WTC11 (cell line): ENCODE results near the gene CUL4A. TPM values are rescaled to one million over a fixed set of nuclear protein-coding genes. Genes with fewer than 3 reads are reported as not detected.

Source experiments
- ATAC-seq: fragments of 200-7000 bp; cut with Tn5 transposase; 2 replicates; pipeline ENCODE4 v1.10.0; 2021; ENCODE audit warnings: mild to moderate bottlenecking, moderate library complexity
- CTCF ChIA-PET: fragments of 300-600 bp; sonication (Branson Sonifier 250); formaldehyde crosslinking; loops from one replicate; lab custom pipeline; 2021; ENCODE audit warnings: antibody characterized with exemption; lab: Charles Lee
- POLR2A ChIA-PET: fragments of 350-600 bp; sonication (Branson Sonifier 250); formaldehyde crosslinking; loops from one replicate; lab custom pipeline; 2021; ENCODE audit warnings: antibody characterized with exemption; lab: Charles Lee
- DNase-seq: peaks from one replicate; pipeline ENCODE4 v3.0.0; 2021; ENCODE audit warnings: low spot score
- H3K27ac Mint-ChIP-seq: 2 replicates; pipeline ENCODE4 v1.8.0; 2021; ENCODE audit warnings: mixed read lengths
- H3K27me3 Mint-ChIP-seq: 2 replicates; pipeline ENCODE4 v1.8.0; 2021; ENCODE audit warnings: low read depth, mild to moderate bottlenecking, moderate library complexity, mixed read lengths
- H3K36me3 Mint-ChIP-seq: 2 replicates; pipeline ENCODE4 v1.8.0; 2021; ENCODE audit warnings: mixed read lengths
- H3K4me1 Mint-ChIP-seq: 2 replicates; pipeline ENCODE4 v1.8.0; 2022; ENCODE audit warnings: mixed read lengths
- H3K4me3 Mint-ChIP-seq: 2 replicates; pipeline ENCODE4 v1.8.0; 2021; ENCODE audit warnings: mild to moderate bottlenecking, moderate library complexity, mixed read lengths
- H3K9me3 Mint-ChIP-seq: 2 replicates; pipeline ENCODE4 v1.8.0; 2021; ENCODE audit warnings: mixed read lengths
- EMX1 ChIP-seq: fragments of 250-450 bp; sonication (Bioruptor Pico); IDR thresholded peaks from 2 replicates; pipeline ENCODE4 v1.8.0; 2021; ENCODE audit warnings: mild to moderate bottlenecking
- FOXJ3 ChIP-seq: sonication (generic); formaldehyde crosslinking; IDR thresholded peaks from 2 replicates; pipeline ENCODE4 v1.9.0; 2021; ENCODE audit warnings: missing genetic modification reagents, mild to moderate bottlenecking, borderline replicate concordance
- GRHL2 ChIP-seq: fragments of 250-450 bp; sonication (Bioruptor Pico); IDR thresholded peaks from 2 replicates; pipeline ENCODE4 v1.8.0; 2022; ENCODE audit warnings: mild to moderate bottlenecking, moderate library complexity; ENCODE audit not compliant: insufficient replicate concordance, severe bottlenecking
- SMAD4 ChIP-seq: sonication (generic); formaldehyde crosslinking; IDR thresholded peaks from 2 replicates; pipeline ENCODE4 v1.8.0; 2022; ENCODE audit warnings: mild to moderate bottlenecking, missing genetic modification reagents
- TP53 ChIP-seq: sonication (generic); formaldehyde crosslinking; IDR thresholded peaks from 2 replicates; pipeline ENCODE4 v1.8.1; 2023; ENCODE audit warnings: mild to moderate bottlenecking, missing genetic modification reagents
- ZNF219 ChIP-seq: sonication (generic); formaldehyde crosslinking; IDR thresholded peaks from 2 replicates; pipeline ENCODE4 v1.8.0; 2023; ENCODE audit warnings: missing genetic modification reagents, mild to moderate bottlenecking, borderline replicate concordance
- ZNF232 ChIP-seq: sonication (generic); formaldehyde crosslinking; IDR thresholded peaks from 2 replicates; pipeline ENCODE4 v1.8.0; 2022; ENCODE audit warnings: mild to moderate bottlenecking, missing genetic modification reagents
- ZNF317 ChIP-seq: sonication (generic); formaldehyde crosslinking; IDR thresholded peaks from 2 replicates; pipeline ENCODE4 v1.8.1; 2023; ENCODE audit warnings: low read depth, mild to moderate bottlenecking, moderate library complexity, missing genetic modification reagents, borderline replicate concordance
- total RNA-seq: library from RNA; stranded (reverse); gene quantifications from 3 replicates; pipeline ENCODE4 v1.2.3, GENCODE V29; 2021
- TF ChIP-seq, protein P1 (sequence below): fragments of 250-450 bp; sonication (Bioruptor Pico); IDR thresholded peaks from 2 replicates; pipeline ENCODE4 v1.9.0; 2021; ENCODE audit warnings: mild to moderate bottlenecking
- TF ChIP-seq, protein P2 (sequence below): sonication (generic); formaldehyde crosslinking; IDR thresholded peaks from 2 replicates; pipeline ENCODE4 v1.8.1; 2023; ENCODE audit warnings: mild to moderate bottlenecking, moderate library complexity, missing genetic modification reagents
- TF ChIP-seq, protein P3 (sequence below): sonication (generic); formaldehyde crosslinking; IDR thresholded peaks from 2 replicates; pipeline ENCODE4 v1.8.0; 2022; ENCODE audit warnings: mild to moderate bottlenecking, missing genetic modification reagents
- TF ChIP-seq, protein P4 (sequence below): sonication (generic); formaldehyde crosslinking; IDR thresholded peaks from 2 replicates; pipeline ENCODE4 v1.8.0; 2023; ENCODE audit warnings: mild to moderate bottlenecking, missing genetic modification reagents
- TF ChIP-seq, protein P5 (sequence below): sonication (generic); formaldehyde crosslinking; IDR thresholded peaks from 2 replicates; pipeline ENCODE4 v1.8.1; 2023; ENCODE audit warnings: mild to moderate bottlenecking, missing genetic modification reagents
- TF ChIP-seq, protein P6 (sequence below): fragments of 250-450 bp; sonication (Bioruptor Pico); IDR thresholded peaks from 2 replicates; pipeline ENCODE4 v1.9.0; 2021; ENCODE audit warnings: mild to moderate bottlenecking, borderline replicate concordance
- TF ChIP-seq, protein P7 (sequence below): sonication (generic); formaldehyde crosslinking; IDR thresholded peaks from 2 replicates; pipeline ENCODE4 v1.8.1; 2023; ENCODE audit warnings: mild to moderate bottlenecking, missing genetic modification reagents, moderate library complexity
- TF ChIP-seq, protein P8 (sequence below): sonication (generic); formaldehyde crosslinking; IDR thresholded peaks from 2 replicates; pipeline ENCODE4 v1.8.1; 2022; ENCODE audit warnings: low read depth, mild to moderate bottlenecking, moderate library complexity, missing genetic modification reagents, borderline replicate concordance

CUL4A gene
- total RNA-seq, 1 experiment from 2014 or later, result 99.9 TPM

DNA sequence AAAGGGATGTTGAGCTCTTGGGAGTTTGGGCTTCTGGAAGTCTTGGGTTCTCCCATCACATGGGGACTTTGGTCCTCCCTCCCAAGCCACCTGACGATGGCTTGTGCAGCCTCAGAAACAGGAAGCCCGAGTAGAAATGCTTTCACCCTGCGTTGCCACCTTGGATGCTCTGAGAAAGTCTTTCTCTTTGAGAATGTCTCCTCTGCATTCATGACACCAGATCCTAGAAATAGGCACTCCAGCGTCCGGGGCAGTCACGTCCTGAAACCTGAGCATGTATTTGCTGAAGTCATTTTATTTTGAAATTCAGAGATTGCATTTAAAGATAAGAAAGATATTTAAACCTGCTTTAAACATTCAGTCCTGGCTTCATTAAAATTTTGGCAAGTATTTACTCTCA, 34.4 kb downstream of the CUL4A start:
- H3K9me3 Mint-ChIP-seq, result no peaks in the 10 kb centered on the region
- ChIA-PET CTCF (interaction anchor here (1.5 kb wide), 1 partner anchor 301 kb away, joined by 4 read pairs; no protein-coding TSS in a partner anchor), POLR2A (interaction anchor here (1.2 kb wide), 1 partner anchor 34 kb away, joined by 4 read pairs; no protein-coding TSS in a partner anchor)
- no peak for ATAC-seq
- no peak overlapping the region for H3K4me3 Mint-ChIP-seq
- peak overlapping the region; percentile 98 for H3K27ac Mint-ChIP-seq
- H3K27me3 Mint-ChIP-seq, result no peaks in the 10 kb centered on the region
- peaks cover 91% of the 10 kb centered on the region for H3K36me3 Mint-ChIP-seq
- DNase-seq, result no peak
- no peak for TF ChIP-seq ZNF219
- TF ChIP-seq, protein P1, sequence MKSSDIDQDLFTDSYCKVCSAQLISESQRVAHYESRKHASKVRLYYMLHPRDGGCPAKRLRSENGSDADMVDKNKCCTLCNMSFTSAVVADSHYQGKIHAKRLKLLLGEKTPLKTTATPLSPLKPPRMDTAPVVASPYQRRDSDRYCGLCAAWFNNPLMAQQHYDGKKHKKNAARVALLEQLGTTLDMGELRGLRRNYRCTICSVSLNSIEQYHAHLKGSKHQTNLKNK (CRISPR knock-in tag), result no peak
- TF ChIP-seq, protein P2, sequence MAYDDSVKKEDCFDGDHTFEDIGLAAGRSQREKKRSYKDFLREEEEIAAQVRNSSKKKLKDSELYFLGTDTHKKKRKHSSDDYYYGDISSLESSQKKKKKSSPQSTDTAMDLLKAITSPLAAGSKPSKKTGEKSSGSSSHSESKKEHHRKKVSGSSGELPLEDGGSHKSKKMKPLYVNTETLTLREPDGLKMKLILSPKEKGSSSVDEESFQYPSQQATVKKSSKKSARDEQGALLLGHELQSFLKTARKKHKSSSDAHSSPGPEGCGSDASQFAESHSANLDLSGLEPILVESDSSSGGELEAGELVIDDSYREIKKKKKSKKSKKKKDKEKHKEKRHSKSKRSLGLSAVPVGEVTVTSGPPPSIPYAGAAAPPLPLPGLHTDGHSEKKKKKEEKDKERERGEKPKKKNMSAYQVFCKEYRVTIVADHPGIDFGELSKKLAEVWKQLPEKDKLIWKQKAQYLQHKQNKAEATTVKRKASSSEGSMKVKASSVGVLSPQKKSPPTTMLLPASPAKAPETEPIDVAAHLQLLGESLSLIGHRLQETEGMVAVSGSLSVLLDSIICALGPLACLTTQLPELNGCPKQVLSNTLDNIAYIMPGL, result no peak
- peaks cover 10% of the 10 kb centered on the region for H3K4me1 Mint-ChIP-seq

DNA sequence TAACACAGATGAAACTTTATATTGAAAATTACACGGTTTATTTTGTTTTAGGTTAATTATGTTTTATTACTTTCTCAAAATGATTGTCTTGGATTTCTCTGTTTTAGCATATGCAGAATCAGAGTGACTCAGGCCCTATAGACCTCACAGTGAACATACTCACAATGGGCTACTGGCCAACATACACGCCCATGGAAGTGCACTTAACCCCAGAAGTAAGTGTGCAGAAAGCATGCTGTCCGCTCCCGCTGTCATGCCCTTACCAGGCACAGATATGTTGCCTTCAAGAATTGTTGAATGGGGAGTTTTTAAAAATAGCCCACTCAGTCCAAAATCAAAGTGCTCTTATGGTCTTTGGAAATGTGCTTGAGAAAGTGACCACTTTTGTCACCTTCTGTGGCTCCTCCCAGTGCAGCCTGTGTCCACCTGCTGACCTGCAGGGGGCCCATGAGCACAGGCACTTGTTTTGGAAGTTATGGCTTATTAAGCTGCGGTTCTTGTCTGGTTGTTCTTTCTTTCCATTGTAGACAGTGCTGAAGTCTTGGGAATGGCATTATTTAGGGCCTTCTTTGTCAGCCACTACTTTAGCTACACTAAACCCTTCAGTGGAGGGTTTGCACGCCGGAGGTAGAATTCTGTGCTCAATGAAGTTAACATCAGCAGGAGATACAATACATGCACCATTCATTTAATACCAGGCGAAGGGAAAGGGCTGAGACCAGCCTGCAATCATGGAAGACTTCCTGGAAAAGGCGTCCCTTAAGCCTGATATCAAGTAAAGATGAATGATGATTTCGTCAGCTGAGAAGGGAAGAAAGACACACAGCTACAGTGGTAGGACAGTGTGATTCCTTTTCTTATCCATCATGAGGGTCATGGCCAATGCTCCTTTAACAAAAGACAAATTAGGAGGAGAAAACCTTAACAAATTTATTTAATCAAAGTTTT, 36.7 kb downstream of the CUL4A start:
- Mint-ChIP-seq H3K4me1 (peaks cover 10% of the 10 kb centered on the region), H3K36me3 (peaks cover 93% of the 10 kb centered on the region), H3K27ac (no peak overlapping the region), H3K4me3 (no peak overlapping the region), H3K9me3 (no peaks in the 10 kb centered on the region), H3K27me3 (no peaks in the 10 kb centered on the region)
- POLR2A ChIA-PET, result no interaction called here
- ATAC-seq, result no peak
- no peak for DNase-seq
- CTCF ChIA-PET, result no interaction called here
- TF ChIP-seq, protein P3, sequence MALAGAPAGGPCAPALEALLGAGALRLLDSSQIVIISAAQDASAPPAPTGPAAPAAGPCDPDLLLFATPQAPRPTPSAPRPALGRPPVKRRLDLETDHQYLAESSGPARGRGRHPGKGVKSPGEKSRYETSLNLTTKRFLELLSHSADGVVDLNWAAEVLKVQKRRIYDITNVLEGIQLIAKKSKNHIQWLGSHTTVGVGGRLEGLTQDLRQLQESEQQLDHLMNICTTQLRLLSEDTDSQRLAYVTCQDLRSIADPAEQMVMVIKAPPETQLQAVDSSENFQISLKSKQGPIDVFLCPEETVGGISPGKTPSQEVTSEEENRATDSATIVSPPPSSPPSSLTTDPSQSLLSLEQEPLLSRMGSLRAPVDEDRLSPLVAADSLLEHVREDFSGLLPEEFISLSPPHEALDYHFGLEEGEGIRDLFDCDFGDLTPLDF (CRISPR knock-in tag), result no peak
- TF ChIP-seq, protein P4, sequence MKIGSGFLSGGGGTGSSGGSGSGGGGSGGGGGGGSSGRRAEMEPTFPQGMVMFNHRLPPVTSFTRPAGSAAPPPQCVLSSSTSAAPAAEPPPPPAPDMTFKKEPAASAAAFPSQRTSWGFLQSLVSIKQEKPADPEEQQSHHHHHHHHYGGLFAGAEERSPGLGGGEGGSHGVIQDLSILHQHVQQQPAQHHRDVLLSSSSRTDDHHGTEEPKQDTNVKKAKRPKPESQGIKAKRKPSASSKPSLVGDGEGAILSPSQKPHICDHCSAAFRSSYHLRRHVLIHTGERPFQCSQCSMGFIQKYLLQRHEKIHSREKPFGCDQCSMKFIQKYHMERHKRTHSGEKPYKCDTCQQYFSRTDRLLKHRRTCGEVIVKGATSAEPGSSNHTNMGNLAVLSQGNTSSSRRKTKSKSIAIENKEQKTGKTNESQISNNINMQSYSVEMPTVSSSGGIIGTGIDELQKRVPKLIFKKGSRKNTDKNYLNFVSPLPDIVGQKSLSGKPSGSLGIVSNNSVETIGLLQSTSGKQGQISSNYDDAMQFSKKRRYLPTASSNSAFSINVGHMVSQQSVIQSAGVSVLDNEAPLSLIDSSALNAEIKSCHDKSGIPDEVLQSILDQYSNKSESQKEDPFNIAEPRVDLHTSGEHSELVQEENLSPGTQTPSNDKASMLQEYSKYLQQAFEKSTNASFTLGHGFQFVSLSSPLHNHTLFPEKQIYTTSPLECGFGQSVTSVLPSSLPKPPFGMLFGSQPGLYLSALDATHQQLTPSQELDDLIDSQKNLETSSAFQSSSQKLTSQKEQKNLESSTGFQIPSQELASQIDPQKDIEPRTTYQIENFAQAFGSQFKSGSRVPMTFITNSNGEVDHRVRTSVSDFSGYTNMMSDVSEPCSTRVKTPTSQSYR (CRISPR knock-in tag), result no peak
- TF ChIP-seq EMX1 (CRISPR knock-in tag) (no peak), TP53 (CRISPR knock-in tag) (no peak), SMAD4 (no peak), GRHL2 (CRISPR knock-in tag) (no peak), ZNF232 (no peak), FOXJ3 (CRISPR knock-in tag) (no peak), ZNF317 (CRISPR knock-in tag) (no peak)
- TF ChIP-seq, protein P5, sequence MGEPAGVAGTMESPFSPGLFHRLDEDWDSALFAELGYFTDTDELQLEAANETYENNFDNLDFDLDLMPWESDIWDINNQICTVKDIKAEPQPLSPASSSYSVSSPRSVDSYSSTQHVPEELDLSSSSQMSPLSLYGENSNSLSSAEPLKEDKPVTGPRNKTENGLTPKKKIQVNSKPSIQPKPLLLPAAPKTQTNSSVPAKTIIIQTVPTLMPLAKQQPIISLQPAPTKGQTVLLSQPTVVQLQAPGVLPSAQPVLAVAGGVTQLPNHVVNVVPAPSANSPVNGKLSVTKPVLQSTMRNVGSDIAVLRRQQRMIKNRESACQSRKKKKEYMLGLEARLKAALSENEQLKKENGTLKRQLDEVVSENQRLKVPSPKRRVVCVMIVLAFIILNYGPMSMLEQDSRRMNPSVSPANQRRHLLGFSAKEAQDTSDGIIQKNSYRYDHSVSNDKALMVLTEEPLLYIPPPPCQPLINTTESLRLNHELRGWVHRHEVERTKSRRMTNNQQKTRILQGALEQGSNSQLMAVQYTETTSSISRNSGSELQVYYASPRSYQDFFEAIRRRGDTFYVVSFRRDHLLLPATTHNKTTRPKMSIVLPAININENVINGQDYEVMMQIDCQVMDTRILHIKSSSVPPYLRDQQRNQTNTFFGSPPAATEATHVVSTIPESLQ (CRISPR knock-in tag), result no peak
- TF ChIP-seq, protein P6, sequence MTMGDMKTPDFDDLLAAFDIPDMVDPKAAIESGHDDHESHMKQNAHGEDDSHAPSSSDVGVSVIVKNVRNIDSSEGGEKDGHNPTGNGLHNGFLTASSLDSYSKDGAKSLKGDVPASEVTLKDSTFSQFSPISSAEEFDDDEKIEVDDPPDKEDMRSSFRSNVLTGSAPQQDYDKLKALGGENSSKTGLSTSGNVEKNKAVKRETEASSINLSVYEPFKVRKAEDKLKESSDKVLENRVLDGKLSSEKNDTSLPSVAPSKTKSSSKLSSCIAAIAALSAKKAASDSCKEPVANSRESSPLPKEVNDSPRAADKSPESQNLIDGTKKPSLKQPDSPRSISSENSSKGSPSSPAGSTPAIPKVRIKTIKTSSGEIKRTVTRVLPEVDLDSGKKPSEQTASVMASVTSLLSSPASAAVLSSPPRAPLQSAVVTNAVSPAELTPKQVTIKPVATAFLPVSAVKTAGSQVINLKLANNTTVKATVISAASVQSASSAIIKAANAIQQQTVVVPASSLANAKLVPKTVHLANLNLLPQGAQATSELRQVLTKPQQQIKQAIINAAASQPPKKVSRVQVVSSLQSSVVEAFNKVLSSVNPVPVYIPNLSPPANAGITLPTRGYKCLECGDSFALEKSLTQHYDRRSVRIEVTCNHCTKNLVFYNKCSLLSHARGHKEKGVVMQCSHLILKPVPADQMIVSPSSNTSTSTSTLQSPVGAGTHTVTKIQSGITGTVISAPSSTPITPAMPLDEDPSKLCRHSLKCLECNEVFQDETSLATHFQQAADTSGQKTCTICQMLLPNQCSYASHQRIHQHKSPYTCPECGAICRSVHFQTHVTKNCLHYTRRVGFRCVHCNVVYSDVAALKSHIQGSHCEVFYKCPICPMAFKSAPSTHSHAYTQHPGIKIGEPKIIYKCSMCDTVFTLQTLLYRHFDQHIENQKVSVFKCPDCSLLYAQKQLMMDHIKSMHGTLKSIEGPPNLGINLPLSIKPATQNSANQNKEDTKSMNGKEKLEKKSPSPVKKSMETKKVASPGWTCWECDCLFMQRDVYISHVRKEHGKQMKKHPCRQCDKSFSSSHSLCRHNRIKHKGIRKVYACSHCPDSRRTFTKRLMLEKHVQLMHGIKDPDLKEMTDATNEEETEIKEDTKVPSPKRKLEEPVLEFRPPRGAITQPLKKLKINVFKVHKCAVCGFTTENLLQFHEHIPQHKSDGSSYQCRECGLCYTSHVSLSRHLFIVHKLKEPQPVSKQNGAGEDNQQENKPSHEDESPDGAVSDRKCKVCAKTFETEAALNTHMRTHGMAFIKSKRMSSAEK (CRISPR knock-in tag), result no peak
- TF ChIP-seq, protein P7, sequence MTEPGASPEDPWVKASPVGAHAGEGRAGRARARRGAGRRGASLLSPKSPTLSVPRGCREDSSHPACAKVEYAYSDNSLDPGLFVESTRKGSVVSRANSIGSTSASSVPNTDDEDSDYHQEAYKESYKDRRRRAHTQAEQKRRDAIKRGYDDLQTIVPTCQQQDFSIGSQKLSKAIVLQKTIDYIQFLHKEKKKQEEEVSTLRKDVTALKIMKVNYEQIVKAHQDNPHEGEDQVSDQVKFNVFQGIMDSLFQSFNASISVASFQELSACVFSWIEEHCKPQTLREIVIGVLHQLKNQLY (CRISPR knock-in tag), result no peak
- TF ChIP-seq, protein P8, sequence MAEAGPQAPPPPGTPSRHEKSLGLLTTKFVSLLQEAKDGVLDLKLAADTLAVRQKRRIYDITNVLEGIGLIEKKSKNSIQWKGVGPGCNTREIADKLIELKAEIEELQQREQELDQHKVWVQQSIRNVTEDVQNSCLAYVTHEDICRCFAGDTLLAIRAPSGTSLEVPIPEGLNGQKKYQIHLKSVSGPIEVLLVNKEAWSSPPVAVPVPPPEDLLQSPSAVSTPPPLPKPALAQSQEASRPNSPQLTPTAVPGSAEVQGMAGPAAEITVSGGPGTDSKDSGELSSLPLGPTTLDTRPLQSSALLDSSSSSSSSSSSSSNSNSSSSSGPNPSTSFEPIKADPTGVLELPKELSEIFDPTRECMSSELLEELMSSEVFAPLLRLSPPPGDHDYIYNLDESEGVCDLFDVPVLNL (CRISPR knock-in tag), result no peak
